Calu3 (cell line): ENCODE results near the gene IMMP2L. TPM values are rescaled to one million over a fixed set of nuclear protein-coding genes. Genes with fewer than 3 reads are reported as not detected.

Source experiments
- BruUV-seq: library from RNA; stranded (reverse); fragments of 400-500 nt; replicated peaks from 2 replicates; lab custom pipeline; 2021; lab: Mats Ljungman, UMichigan
- CTCF ChIA-PET: fragments of 300-600 bp; sonication (Branson Sonifier 250); formaldehyde crosslinking; loops from one replicate; lab custom pipeline; 2022; ENCODE audit warnings: antibody characterized with exemption; lab: Charles Lee
- DNase-seq: peaks from one replicate; pipeline ENCODE4 v3.0.0; 2022
- H3K27ac Mint-ChIP-seq: one replicate; pipeline ENCODE4 v1.8.0; 2022; ENCODE audit warnings: mixed read lengths; ENCODE audit not compliant: unreplicated experiment
- H3K27me3 Mint-ChIP-seq: one replicate; pipeline ENCODE4 v1.8.0; 2022; ENCODE audit warnings: mixed read lengths; ENCODE audit not compliant: unreplicated experiment
- H3K36me3 Mint-ChIP-seq: one replicate; pipeline ENCODE4 v1.8.0; 2022; ENCODE audit warnings: mild to moderate bottlenecking, moderate library complexity, mixed read lengths; ENCODE audit not compliant: insufficient read depth, unreplicated experiment
- H3K4me1 Mint-ChIP-seq: one replicate; pipeline ENCODE4 v1.8.0; 2022; ENCODE audit warnings: mild to moderate bottlenecking, low read depth, mixed read lengths; ENCODE audit not compliant: unreplicated experiment
- H3K4me3 Mint-ChIP-seq: one replicate; pipeline ENCODE4 v1.8.0; 2022; ENCODE audit warnings: mild to moderate bottlenecking, low read depth, moderate library complexity, mixed read lengths; ENCODE audit not compliant: unreplicated experiment
- H3K9me3 Mint-ChIP-seq: one replicate; pipeline ENCODE4 v1.8.0; 2022; ENCODE audit warnings: low read depth, mixed read lengths; ENCODE audit not compliant: unreplicated experiment
- CTCF ChIP-seq: fragments of 200-600 bp; IDR thresholded peaks from one replicate; pipeline ENCODE4 v1.8.0; 2022; ENCODE audit warnings: antibody characterized with exemption; ENCODE audit not compliant: unreplicated experiment
- intact Hi-C: fragments of 100-400 bp; cut with micrococcal nuclease; formaldehyde crosslinking; loops from one replicate; pipeline ENCODE4 v1.10.0; 2022; ENCODE audit not compliant: unreplicated experiment
- total RNA-seq: library from RNA; stranded (reverse); gene quantifications from 2 replicates; pipeline ENCODE4 v1.2.3, GENCODE V29; 2022

Gene IMMP2L
- total RNA-seq, 1 experiment from 2014 or later: 28.6 TPM

DNA sequence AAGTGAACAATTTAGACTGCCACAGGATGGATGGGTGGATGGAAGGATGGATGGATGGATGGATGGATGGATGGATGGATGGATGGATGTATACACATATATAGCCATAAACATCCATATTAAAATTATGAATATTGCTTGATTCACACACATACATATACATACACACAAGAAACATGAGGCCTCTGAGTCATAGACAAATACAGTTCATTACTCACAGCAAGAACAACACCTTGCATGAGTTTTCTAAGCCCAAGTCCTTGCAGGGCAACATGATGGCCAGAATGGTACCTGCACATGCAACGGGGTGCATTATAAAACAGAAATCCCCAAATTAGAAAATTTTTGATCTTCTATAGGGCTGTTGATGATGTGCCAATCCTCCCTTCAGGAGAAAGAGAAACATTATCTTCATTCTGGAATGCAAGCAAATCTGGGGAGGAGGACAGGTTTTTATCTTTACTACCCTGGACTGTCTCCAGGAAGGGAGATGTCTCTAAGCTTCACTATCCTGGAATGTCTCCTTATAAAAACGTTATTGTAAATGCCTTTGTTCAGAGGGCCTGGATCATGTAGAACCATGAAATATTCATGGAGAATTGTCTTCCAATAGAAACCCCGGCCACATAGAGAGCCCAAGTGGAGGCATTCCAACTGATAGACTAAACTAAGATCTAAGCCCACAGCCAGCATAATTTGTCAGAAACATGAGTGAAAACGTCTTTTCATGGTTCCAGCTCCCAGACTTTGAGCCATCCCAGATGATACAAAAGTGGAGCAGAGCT lies 709.9 kb downstream of the IMMP2L start:
- Mint-ChIP-seq H3K4me3 (no peak overlapping the region), H3K27ac (no peak overlapping the region), H3K4me1 (no peaks in the 10 kb centered on the region), H3K27me3 (no peaks in the 10 kb centered on the region), H3K36me3 (no peaks in the 10 kb centered on the region), H3K9me3 (no peaks in the 10 kb centered on the region)
- DNase-seq: no peak
- intact Hi-C loops: no loop called here
- TF ChIP-seq CTCF: no peak
- BruUV-seq: no TSS peak
- CTCF ChIA-PET: interaction anchor here (0.6 kb wide), 1 partner anchor 30 kb away, joined by 4 read pairs; no protein-coding TSS in a partner anchor

DNA sequence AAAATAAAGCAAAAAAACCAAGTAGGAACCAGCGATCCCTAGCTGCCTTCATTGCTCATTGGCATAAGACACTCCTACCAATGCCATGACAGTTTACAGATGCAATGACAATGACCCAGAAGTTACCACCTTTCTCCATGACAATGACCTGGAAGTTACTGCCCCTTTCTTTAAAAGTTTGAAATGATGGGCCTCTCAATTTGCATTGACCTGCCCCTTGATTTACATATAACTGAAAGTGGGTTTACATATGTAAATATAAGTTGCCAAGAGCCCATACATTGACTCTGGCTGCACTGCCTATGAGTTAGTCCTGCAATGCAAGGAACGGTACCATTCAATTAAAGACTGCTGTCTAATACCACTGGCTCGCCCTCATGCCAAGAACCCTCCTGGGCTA lies 712.1 kb downstream of the IMMP2L start:
- Mint-ChIP-seq H3K36me3 (no peaks in the 10 kb centered on the region), H3K9me3 (no peaks in the 10 kb centered on the region), H3K4me3 (no peak overlapping the region), H3K27me3 (no peaks in the 10 kb centered on the region), H3K4me1 (no peaks in the 10 kb centered on the region), H3K27ac (no peak overlapping the region)
- DNase-seq: no peak
- CTCF ChIA-PET: no interaction called here
- TF ChIP-seq CTCF: no peak
- intact Hi-C loops: no loop called here
- no TSS peak for BruUV-seq

DNA sequence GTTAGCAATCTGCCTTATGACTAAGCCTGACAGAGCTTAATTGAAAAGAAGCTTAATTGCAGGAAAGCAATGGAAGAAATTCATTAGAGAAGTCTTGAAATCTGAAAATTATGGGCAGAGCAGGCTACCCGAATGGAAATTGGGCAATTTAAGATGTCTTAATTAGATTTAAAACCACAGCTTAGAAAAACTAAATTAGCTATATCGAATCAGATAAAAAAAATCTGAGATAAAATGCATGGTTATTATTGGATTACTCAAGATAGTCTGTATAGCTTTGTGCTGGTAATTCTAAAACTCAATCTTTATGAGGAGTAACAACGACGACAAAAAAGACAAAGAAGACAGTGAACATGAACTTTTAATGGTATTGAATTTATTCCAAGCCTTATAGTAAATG lies 719.5 kb downstream of the IMMP2L start:
- H3K27ac Mint-ChIP-seq: no peak overlapping the region
- no TSS peak for BruUV-seq
- DNase-seq: no peak
- CTCF ChIA-PET: no interaction called here
- H3K9me3 Mint-ChIP-seq: no peaks in the 10 kb centered on the region
- no peaks in the 10 kb centered on the region for H3K4me1 Mint-ChIP-seq
- no peaks in the 10 kb centered on the region for H3K27me3 Mint-ChIP-seq
- H3K4me3 Mint-ChIP-seq: no peak overlapping the region
- H3K36me3 Mint-ChIP-seq: no peaks in the 10 kb centered on the region
- intact Hi-C loops: no loop called here
- no peak for TF ChIP-seq CTCF

DNA sequence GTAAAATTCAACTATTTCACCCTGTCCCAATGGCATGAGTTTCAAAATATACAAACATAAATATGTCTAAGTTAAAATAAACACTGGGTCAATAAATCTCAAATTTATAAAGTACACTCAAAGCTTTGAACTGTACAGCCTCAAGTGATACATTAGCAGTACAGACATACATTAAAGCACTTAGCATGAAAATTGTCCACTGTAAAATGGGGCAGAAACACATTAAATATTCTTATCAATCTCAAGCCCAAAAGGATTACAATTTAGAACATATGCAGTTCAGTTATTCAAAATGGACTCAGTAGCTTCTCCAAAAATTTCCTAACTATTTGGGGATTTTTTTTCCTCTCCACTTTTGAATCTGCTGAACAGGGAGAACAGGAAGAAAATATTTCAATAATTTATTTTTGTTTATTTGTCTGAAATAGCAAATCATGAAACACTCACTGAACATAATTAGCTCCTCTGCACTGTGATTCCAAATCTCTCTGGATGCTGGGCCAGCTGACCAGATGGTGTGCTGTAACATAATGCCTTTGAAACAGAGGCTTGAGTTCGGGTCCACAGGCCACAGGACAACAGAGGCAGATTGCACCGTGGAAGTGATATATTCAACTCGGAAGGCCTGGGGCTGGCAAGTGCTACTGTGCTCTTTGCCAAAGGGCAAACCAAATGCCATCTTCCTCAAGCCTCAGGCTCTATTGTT lies 720.3 kb downstream of the IMMP2L start:
- no peak for TF ChIP-seq CTCF
- CTCF ChIA-PET: interaction anchor here (0.6 kb wide), 1 partner anchor 1325 kb away, joined by 3 read pairs; no protein-coding TSS in a partner anchor
- Mint-ChIP-seq H3K36me3 (no peaks in the 10 kb centered on the region), H3K4me3 (no peak overlapping the region), H3K9me3 (no peaks in the 10 kb centered on the region), H3K27me3 (no peaks in the 10 kb centered on the region), H3K27ac (no peak overlapping the region), H3K4me1 (no peaks in the 10 kb centered on the region)
- intact Hi-C loops: no loop called here
- no peak for DNase-seq
- BruUV-seq: no TSS peak
